Thyroid gland (tissue), 4 donors: ENCODE results near the gene CDR2L.

Source experiments
- POLR2A ChIP-seq, 2 donors: fragments of 450-650 bp; IDR thresholded peaks; one replicate each; pipeline ENCODE4 v1.6.1; 2017; ENCODE audit warnings: antibody characterized with exemption in 2 of 2, mild to moderate bottlenecking in 2 of 2, moderate library complexity in 1 of 2
- TF ChIP-seq, protein P1 (sequence below), 6 experiments: fragments of 200-600 bp in 3 of 6; fragments of 450-650 bp in 3 of 6; sonication (generic) in 3 of 6; IDR thresholded peaks; one replicate each; pipeline ENCODE4 v1.5.1; 2016 to 2019; ENCODE audit warnings: antibody characterized with exemption in 6 of 6, mild to moderate bottlenecking in 2 of 6, inconsistent platforms in 1 of 6, moderate library complexity in 1 of 6

DNA sequence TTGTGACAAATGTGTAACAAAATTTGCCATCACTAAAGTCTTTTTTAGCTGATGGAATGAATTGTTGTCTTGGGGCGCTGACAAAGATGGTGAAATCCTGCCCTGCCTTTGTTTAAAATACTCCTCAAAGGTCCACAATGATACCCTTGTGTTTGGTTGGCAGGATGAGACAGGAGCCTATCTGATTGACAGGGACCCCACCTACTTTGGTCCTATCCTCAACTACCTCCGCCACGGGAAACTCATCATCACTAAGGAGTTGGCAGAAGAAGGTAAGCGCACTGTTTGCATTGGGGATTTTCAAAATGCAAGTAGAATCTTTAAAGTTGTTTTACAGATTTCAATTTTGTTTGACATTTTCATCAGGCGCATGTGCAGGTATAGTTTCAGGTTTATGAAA lies 61.6 kb downstream of the CDR2L start:
- TF ChIP-seq, protein P1, sequence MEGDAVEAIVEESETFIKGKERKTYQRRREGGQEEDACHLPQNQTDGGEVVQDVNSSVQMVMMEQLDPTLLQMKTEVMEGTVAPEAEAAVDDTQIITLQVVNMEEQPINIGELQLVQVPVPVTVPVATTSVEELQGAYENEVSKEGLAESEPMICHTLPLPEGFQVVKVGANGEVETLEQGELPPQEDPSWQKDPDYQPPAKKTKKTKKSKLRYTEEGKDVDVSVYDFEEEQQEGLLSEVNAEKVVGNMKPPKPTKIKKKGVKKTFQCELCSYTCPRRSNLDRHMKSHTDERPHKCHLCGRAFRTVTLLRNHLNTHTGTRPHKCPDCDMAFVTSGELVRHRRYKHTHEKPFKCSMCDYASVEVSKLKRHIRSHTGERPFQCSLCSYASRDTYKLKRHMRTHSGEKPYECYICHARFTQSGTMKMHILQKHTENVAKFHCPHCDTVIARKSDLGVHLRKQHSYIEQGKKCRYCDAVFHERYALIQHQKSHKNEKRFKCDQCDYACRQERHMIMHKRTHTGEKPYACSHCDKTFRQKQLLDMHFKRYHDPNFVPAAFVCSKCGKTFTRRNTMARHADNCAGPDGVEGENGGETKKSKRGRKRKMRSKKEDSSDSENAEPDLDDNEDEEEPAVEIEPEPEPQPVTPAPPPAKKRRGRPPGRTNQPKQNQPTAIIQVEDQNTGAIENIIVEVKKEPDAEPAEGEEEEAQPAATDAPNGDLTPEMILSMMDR (IDR thresholded peaks at IDR 0.05), result no peak
- TF ChIP-seq POLR2A (IDR thresholded peaks at IDR 0.05), result no peak
